ENCODE data around the gene ASGR2.
"Not testable (repeated sequence)": the region's sequence is repeated elsewhere in the genome, so short reads cannot be mapped to it uniquely, and the experiment has no call there.

Gene ASGR2

GRCh38 chr17:7133424-7133823 lies 18.8 kb upstream of the ASGR2 start:
- Mint-ChIP-seq H3K9me3 (no peaks in the 10 kb centered on the region), H3K27me3 (peaks cover 56% of the 10 kb centered on the region), H3K4me1 (peaks cover 25% of the 10 kb centered on the region), H3K27ac (no peak overlapping the region), H3K4me3 (no peak overlapping the region), H3K36me3 (no peaks in the 10 kb centered on the region)
- CTCF ChIA-PET: interaction anchor here (1.0 to 11.6 kb wide), 4 partner anchors 44 to 291 kb away, joined by 3 to 270 read pairs (median 6); partner anchors contain the start of gene SLC16A11
- peak; percentile 34 for DNase-seq

- peaks cover 51% of the 10 kb centered on the region for H3K27me3 Mint-ChIP-seq
- H3K9me3 Mint-ChIP-seq: no peaks in the 10 kb centered on the region
- peak; percentile 60 for DNase-seq
These were observed 18.0 kb upstream of the ASGR2 start for GRCh38 chr17:7132511-7133094.

GRCh38 chr17:7131423-7131791 lies 16.8 kb upstream of the ASGR2 start:
- no peaks in the 10 kb centered on the region for H3K9me3 Mint-ChIP-seq
- peaks cover 25% of the 10 kb centered on the region for H3K4me1 Mint-ChIP-seq
- CTCF ChIA-PET: interaction anchor here (11.6 kb wide), 1 partner anchor 82 kb away, joined by 270 read pairs; the partner anchor contains the start of gene SLC16A11
- H3K36me3 Mint-ChIP-seq: no peaks in the 10 kb centered on the region
- H3K27ac Mint-ChIP-seq: no peak overlapping the region
- H3K27me3 Mint-ChIP-seq: peaks cover 42% of the 10 kb centered on the region
- H3K4me3 Mint-ChIP-seq: no peak overlapping the region
- no peak for DNase-seq

More at GRCh38 chr17:7132511-7133094, 18.0 kb upstream of the ASGR2 start:
- Mint-ChIP-seq H3K4me3 (no peak overlapping the region), H3K27ac (peak overlapping the region; percentile 85), H3K36me3 (no peaks in the 10 kb centered on the region), H3K4me1 (peaks cover 25% of the 10 kb centered on the region)
- CTCF ChIA-PET: interaction anchor here (0.8 to 11.6 kb wide), 6 partner anchors 15 to 290 kb away, joined by 3 to 270 read pairs (median 4); partner anchors contain the start of gene SLC16A11

- Mint-ChIP-seq H3K4me3 (no peak overlapping the region), H3K36me3 (no peaks in the 10 kb centered on the region), H3K27ac (no peak overlapping the region), H3K4me1 (peaks cover 22% of the 10 kb centered on the region), H3K9me3 (no peaks in the 10 kb centered on the region), H3K27me3 (peaks cover 38% of the 10 kb centered on the region)
- CTCF ChIA-PET: interaction anchor here (1.4 kb wide), 1 partner anchor 10 kb away, joined by 3 read pairs; no protein-coding TSS in a partner anchor
- no peak for DNase-seq
These were observed 16.2 kb upstream of the ASGR2 start for GRCh38 chr17:7130621-7131422.

GRCh38 chr17:7129311-7129710 lies 14.7 kb upstream of the ASGR2 start:
- Mint-ChIP-seq H3K9me3 (no peaks in the 10 kb centered on the region), H3K27ac (no peak overlapping the region), H3K36me3 (no peaks in the 10 kb centered on the region), H3K4me1 (peaks cover 22% of the 10 kb centered on the region), H3K27me3 (peaks cover 35% of the 10 kb centered on the region), H3K4me3 (no peak overlapping the region)
- DNase-seq: no peak
- CTCF ChIA-PET: interaction anchor here (1.4 to 1.6 kb wide), 2 partner anchors 11 to 83 kb away, joined by 3 to 4 read pairs; no protein-coding TSS in a partner anchor

- CTCF ChIA-PET: interaction anchor here (1.6 kb wide), 1 partner anchor 82 kb away, joined by 4 read pairs; no protein-coding TSS in a partner anchor
- Mint-ChIP-seq H3K27ac (no peak overlapping the region), H3K27me3 (peaks cover 30% of the 10 kb centered on the region), H3K9me3 (no peaks in the 10 kb centered on the region), H3K4me1 (peaks cover 14% of the 10 kb centered on the region), H3K36me3 (no peaks in the 10 kb centered on the region), H3K4me3 (no peak overlapping the region)
- DNase-seq: no peak
These were observed 13.5 kb upstream of the ASGR2 start for GRCh38 chr17:7128160-7128559.

- CTCF ChIA-PET, DNase-seq, H3K4me3 Mint-ChIP-seq, H3K9me3 Mint-ChIP-seq, H3K4me1 Mint-ChIP-seq, H3K27ac Mint-ChIP-seq, H3K36me3 Mint-ChIP-seq: not testable (repeated sequence)
- H3K27me3 Mint-ChIP-seq: peaks cover 31% of the 10 kb centered on the region
These were observed 12.9 kb upstream of the ASGR2 start for GRCh38 chr17:7127501-7127900.

- DNase-seq, H3K4me3 Mint-ChIP-seq, CTCF ChIA-PET, H3K36me3 Mint-ChIP-seq, H3K27ac Mint-ChIP-seq, H3K9me3 Mint-ChIP-seq, H3K4me1 Mint-ChIP-seq: not testable (repeated sequence)
- peaks cover 23% of the 10 kb centered on the region for H3K27me3 Mint-ChIP-seq
These were observed 11.8 kb upstream of the ASGR2 start for GRCh38 chr17:7126386-7126785.

GRCh38 chr17:7124923-7125322 lies 10.3 kb upstream of the ASGR2 start:
- no peak for DNase-seq
- Mint-ChIP-seq H3K4me1 (peaks cover 2% of the 10 kb centered on the region), H3K9me3 (no peaks in the 10 kb centered on the region), H3K27me3 (peaks cover 22% of the 10 kb centered on the region), H3K27ac (no peak overlapping the region), H3K36me3 (no peaks in the 10 kb centered on the region), H3K4me3 (no peak overlapping the region)
- CTCF ChIA-PET: no interaction called here

- CTCF ChIA-PET: no interaction called here
- H3K4me3 Mint-ChIP-seq: no peak overlapping the region
- no peak for DNase-seq
- H3K27ac Mint-ChIP-seq: no peak overlapping the region
- no peaks in the 10 kb centered on the region for H3K36me3 Mint-ChIP-seq
- peaks cover 2% of the 10 kb centered on the region for H3K4me1 Mint-ChIP-seq
- peaks cover 30% of the 10 kb centered on the region for H3K27me3 Mint-ChIP-seq
- no peaks in the 10 kb centered on the region for H3K9me3 Mint-ChIP-seq
These were observed 9.2 kb upstream of the ASGR2 start for GRCh38 chr17:7123844-7124243.

- H3K4me1 Mint-ChIP-seq: peaks cover 2% of the 10 kb centered on the region
- H3K36me3 Mint-ChIP-seq: no peaks in the 10 kb centered on the region
- H3K27ac Mint-ChIP-seq: no peak overlapping the region
- H3K9me3 Mint-ChIP-seq: no peaks in the 10 kb centered on the region
- no peak for DNase-seq
- H3K27me3 Mint-ChIP-seq: peaks cover 36% of the 10 kb centered on the region
- CTCF ChIA-PET: no interaction called here
- H3K4me3 Mint-ChIP-seq: no peak overlapping the region
These were observed 7.8 kb upstream of the ASGR2 start for GRCh38 chr17:7122381-7122780.

- CTCF ChIA-PET, H3K4me1 Mint-ChIP-seq, H3K4me3 Mint-ChIP-seq, DNase-seq, H3K36me3 Mint-ChIP-seq, H3K9me3 Mint-ChIP-seq, H3K27ac Mint-ChIP-seq: not testable (repeated sequence)
- peaks cover 39% of the 10 kb centered on the region for H3K27me3 Mint-ChIP-seq
These were observed 6.0 kb upstream of the ASGR2 start for GRCh38 chr17:7120635-7121034.

GRCh38 chr17:7120123-7120522 lies 5.5 kb upstream of the ASGR2 start:
- H3K27me3 Mint-ChIP-seq: peaks cover 40% of the 10 kb centered on the region
- no peaks in the 10 kb centered on the region for H3K9me3 Mint-ChIP-seq

GRCh38 chr17:7119314-7119713 lies 4.7 kb upstream of the ASGR2 start:
- CTCF ChIA-PET: interaction anchor here (0.7 kb wide), 1 partner anchor 60 kb away, joined by 3 read pairs; no protein-coding TSS in a partner anchor
- no peak overlapping the region for H3K27ac Mint-ChIP-seq
- no peaks in the 10 kb centered on the region for H3K9me3 Mint-ChIP-seq
- H3K36me3 Mint-ChIP-seq: no peaks in the 10 kb centered on the region
- no peak overlapping the region for H3K4me3 Mint-ChIP-seq
- peaks cover 2% of the 10 kb centered on the region for H3K4me1 Mint-ChIP-seq
- H3K27me3 Mint-ChIP-seq: peaks cover 44% of the 10 kb centered on the region
- DNase-seq: no peak

More at GRCh38 chr17:7120123-7120522, 5.5 kb upstream of the ASGR2 start:
- H3K36me3 Mint-ChIP-seq: no peaks in the 10 kb centered on the region
- CTCF ChIA-PET: no interaction called here
- H3K4me1 Mint-ChIP-seq: peaks cover 2% of the 10 kb centered on the region
- no peak overlapping the region for H3K27ac Mint-ChIP-seq
- no peak overlapping the region for H3K4me3 Mint-ChIP-seq
- no peak for DNase-seq

All from activated naive CD4-positive, alpha-beta T cell treated with anti-CD3 and anti-CD28 coated beads, Interleukin-2, amount 10 ng/mL, durations not matched to agents 7 days and 5 days (primary cell).